ENCODE measurements around the gene CHP2. TPM values are rescaled to one million over a fixed set of nuclear protein-coding genes. Genes with fewer than 3 reads are reported as not detected.
"Not testable (repeated sequence)": the region's sequence is repeated elsewhere in the genome, so short reads cannot be mapped to it uniquely, and the experiment has no call there.

The CHP2 gene
- total RNA-seq, 1 donor from 2014 or later = 2.5 TPM

GRCh38 chr16:23734176-23734893 lies 20.5 kb upstream of the CHP2 start:
- Histone ChIP-seq H3K27ac (no peak overlapping the region), H3K36me3 (no peaks in the 10 kb centered on the region), H3K9me3 (no peaks in the 10 kb centered on the region), H3K27me3 (no peaks in the 10 kb centered on the region), H3K4me1 (no peaks in the 10 kb centered on the region), H3K4me3 (no peak overlapping the region)
- no peak for TF ChIP-seq CTCF (IDR thresholded peaks at IDR 0.05)
- TF ChIP-seq POLR2A (IDR thresholded peaks at IDR 0.05) = no peak
- no peak for DNase-seq (ENCODE audit: extremely low spot score in 2 of 2)
- intact Hi-C loops (cut with DNase I) = no loop called here

- H3K36me3 ChIP-seq; intact Hi-C loops (cut with DNase I); H3K4me3 ChIP-seq; DNase-seq (ENCODE audit: extremely low spot score in 2 of 2); H3K27me3 ChIP-seq; H3K27ac ChIP-seq; H3K9me3 ChIP-seq; H3K4me1 ChIP-seq: not testable (repeated sequence)
Observed at GRCh38 chr16:23737423-23738028, 17.3 kb upstream of the CHP2 start.

GRCh38 chr16:23739516-23739915 lies 15.3 kb upstream of the CHP2 start:
- no peak for DNase-seq (ENCODE audit: extremely low spot score in 2 of 2)
- no peaks in the 10 kb centered on the region for H3K4me1 ChIP-seq
- no peak overlapping the region for H3K27ac ChIP-seq
- no peaks in the 10 kb centered on the region for H3K36me3 ChIP-seq
- no peaks in the 10 kb centered on the region for H3K27me3 ChIP-seq
- TF ChIP-seq POLR2A (IDR thresholded peaks at IDR 0.05) (no peak), POLR2AphosphoS5 (IDR thresholded peaks at IDR 0.05; ENCODE audit: insufficient read depth in 1 of 2, low read depth in 1 of 2) (no peak), CTCF (IDR thresholded peaks at IDR 0.05) (no peak)
- H3K4me3 ChIP-seq = no peak overlapping the region
- intact Hi-C loops (cut with DNase I) = no loop called here
- no peaks in the 10 kb centered on the region for H3K9me3 ChIP-seq

- intact Hi-C loops (cut with DNase I) = no loop called here
- Histone ChIP-seq H3K27me3 (no peaks in the 10 kb centered on the region), H3K9me3 (no peaks in the 10 kb centered on the region), H3K4me3 (no peak overlapping the region), H3K4me1 (no peaks in the 10 kb centered on the region), H3K36me3 (no peaks in the 10 kb centered on the region), H3K27ac (no peak overlapping the region)
- TF ChIP-seq POLR2A (IDR thresholded peaks at IDR 0.05) (no peak), POLR2AphosphoS5 (IDR thresholded peaks at IDR 0.05; ENCODE audit: insufficient read depth in 1 of 2, low read depth in 1 of 2) (no peak), CTCF (IDR thresholded peaks at IDR 0.05) (no peak)
- DNase-seq (ENCODE audit: extremely low spot score in 2 of 2) = no peak
Observed at GRCh38 chr16:23741675-23742303, 13.0 kb upstream of the CHP2 start.

GRCh38 chr16:23742766-23743165 lies 12.1 kb upstream of the CHP2 start:
- no peak overlapping the region for H3K27ac ChIP-seq
- no peak overlapping the region for H3K4me3 ChIP-seq
- no peaks in the 10 kb centered on the region for H3K36me3 ChIP-seq
- intact Hi-C loops (cut with DNase I) = no loop called here
- no peaks in the 10 kb centered on the region for H3K4me1 ChIP-seq
- TF ChIP-seq CTCF (IDR thresholded peaks at IDR 0.05) = no peak
- TF ChIP-seq POLR2AphosphoS5 (IDR thresholded peaks at IDR 0.05; ENCODE audit: insufficient read depth in 1 of 2, low read depth in 1 of 2) = no peak
- no peak for TF ChIP-seq POLR2A (IDR thresholded peaks at IDR 0.05)
- DNase-seq (ENCODE audit: extremely low spot score in 2 of 2) = no peak
- no peaks in the 10 kb centered on the region for H3K9me3 ChIP-seq
- no peaks in the 10 kb centered on the region for H3K27me3 ChIP-seq
